Tibial nerve (tissue), 4 donors: ENCODE measurements around the gene LYPD6B.

Experiments
- EP300 ChIP-seq, 2 donors: sonication (generic); formaldehyde crosslinking; IDR thresholded peaks; one replicate each; pipeline ENCODE4 v1.6.1; 2017; ENCODE audit warnings: antibody characterized with exemption in 2 of 2, mild to moderate bottlenecking in 1 of 2
- POLR2A ChIP-seq, 2 donors: fragments of 450-650 bp; IDR thresholded peaks; one replicate each; pipeline ENCODE4 v1.6.1; 2017; ENCODE audit warnings: antibody characterized with exemption in 2 of 2, mild to moderate bottlenecking in 2 of 2, moderate library complexity in 2 of 2
- TF ChIP-seq, protein P1 (sequence below), 5 experiments: fragments of 200-600 bp in 3 of 5; fragments of 450-650 bp in 2 of 5; sonication (generic) in 3 of 5; IDR thresholded peaks; one replicate each; pipeline ENCODE4 v1.5.1; 2016 to 2019; ENCODE audit warnings: antibody characterized with exemption in 5 of 5, mild to moderate bottlenecking in 3 of 5, moderate library complexity in 2 of 5

- TF ChIP-seq, protein P1, sequence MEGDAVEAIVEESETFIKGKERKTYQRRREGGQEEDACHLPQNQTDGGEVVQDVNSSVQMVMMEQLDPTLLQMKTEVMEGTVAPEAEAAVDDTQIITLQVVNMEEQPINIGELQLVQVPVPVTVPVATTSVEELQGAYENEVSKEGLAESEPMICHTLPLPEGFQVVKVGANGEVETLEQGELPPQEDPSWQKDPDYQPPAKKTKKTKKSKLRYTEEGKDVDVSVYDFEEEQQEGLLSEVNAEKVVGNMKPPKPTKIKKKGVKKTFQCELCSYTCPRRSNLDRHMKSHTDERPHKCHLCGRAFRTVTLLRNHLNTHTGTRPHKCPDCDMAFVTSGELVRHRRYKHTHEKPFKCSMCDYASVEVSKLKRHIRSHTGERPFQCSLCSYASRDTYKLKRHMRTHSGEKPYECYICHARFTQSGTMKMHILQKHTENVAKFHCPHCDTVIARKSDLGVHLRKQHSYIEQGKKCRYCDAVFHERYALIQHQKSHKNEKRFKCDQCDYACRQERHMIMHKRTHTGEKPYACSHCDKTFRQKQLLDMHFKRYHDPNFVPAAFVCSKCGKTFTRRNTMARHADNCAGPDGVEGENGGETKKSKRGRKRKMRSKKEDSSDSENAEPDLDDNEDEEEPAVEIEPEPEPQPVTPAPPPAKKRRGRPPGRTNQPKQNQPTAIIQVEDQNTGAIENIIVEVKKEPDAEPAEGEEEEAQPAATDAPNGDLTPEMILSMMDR (IDR thresholded peaks at IDR 0.05) = no peak
- TF ChIP-seq POLR2A (IDR thresholded peaks at IDR 0.05) = no peak
- TF ChIP-seq EP300 (IDR thresholded peaks at IDR 0.05) = no peak
These were observed 47.5 kb upstream of the LYPD6B start for GRCh38 chr2:148990968-148991367.
